Breast epithelium (tissue), 3 donors: Measurements from ENCODE around the gene GLYR1.

Source experiments
- POLR2A ChIP-seq: fragments of 450-650 bp; IDR thresholded peaks from one replicate; pipeline ENCODE4 v1.6.1; 2016; ENCODE audit warnings: antibody characterized with exemption, mild to moderate bottlenecking, moderate library complexity
- POLR2AphosphoS5 ChIP-seq, 3 donors: sonication (generic); formaldehyde crosslinking; IDR thresholded peaks; one replicate each; pipeline ENCODE4 v1.6.1; 2017; ENCODE audit warnings: antibody characterized with exemption in 3 of 3
- TF ChIP-seq, protein P1 (sequence below), 3 donors: fragments of 450-650 bp; IDR thresholded peaks; one replicate each; pipeline ENCODE4 v1.5.1; 2016 to 2017; ENCODE audit warnings: antibody characterized with exemption in 3 of 3, mild to moderate bottlenecking in 3 of 3, moderate library complexity in 3 of 3

DNA sequence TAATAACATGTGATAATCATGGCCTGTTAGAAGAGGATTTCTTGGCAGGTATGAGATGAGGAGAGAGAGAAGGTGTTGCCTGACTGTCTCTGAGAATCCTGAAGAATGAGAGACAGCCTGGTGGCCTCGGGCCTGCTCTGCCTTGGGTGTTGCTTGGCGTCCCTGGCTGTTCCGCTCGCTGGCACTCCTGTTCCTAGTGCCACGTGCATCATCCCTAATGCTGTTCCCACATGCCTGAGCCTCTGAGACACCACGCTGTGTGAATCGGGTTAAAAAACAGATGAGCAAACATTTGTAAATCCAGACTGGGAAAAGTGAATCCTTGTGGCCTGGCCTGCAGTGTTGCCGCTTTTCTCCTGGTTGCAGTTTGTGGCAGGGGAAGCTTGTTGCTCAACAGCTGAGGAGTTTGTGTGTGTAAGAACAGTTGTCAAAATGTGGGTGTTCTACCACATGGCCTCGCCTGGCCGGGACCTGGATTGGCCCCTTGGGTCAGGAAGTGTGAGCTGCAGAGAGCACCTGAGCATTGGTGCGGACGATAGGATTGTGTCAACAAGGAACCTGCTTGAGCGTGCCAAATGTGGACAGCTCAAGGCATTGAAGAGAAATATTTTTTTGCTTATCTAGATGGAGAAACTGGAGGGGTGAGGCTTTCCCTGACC, 22.2 kb upstream of the GLYR1 start:
- TF ChIP-seq, protein P1, sequence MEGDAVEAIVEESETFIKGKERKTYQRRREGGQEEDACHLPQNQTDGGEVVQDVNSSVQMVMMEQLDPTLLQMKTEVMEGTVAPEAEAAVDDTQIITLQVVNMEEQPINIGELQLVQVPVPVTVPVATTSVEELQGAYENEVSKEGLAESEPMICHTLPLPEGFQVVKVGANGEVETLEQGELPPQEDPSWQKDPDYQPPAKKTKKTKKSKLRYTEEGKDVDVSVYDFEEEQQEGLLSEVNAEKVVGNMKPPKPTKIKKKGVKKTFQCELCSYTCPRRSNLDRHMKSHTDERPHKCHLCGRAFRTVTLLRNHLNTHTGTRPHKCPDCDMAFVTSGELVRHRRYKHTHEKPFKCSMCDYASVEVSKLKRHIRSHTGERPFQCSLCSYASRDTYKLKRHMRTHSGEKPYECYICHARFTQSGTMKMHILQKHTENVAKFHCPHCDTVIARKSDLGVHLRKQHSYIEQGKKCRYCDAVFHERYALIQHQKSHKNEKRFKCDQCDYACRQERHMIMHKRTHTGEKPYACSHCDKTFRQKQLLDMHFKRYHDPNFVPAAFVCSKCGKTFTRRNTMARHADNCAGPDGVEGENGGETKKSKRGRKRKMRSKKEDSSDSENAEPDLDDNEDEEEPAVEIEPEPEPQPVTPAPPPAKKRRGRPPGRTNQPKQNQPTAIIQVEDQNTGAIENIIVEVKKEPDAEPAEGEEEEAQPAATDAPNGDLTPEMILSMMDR (IDR thresholded peaks at IDR 0.05): no peak
- TF ChIP-seq POLR2AphosphoS5 (IDR thresholded peaks at IDR 0.05): no peak
- TF ChIP-seq POLR2A: no peak
